ENCODE data around the gene CCDC80.

CCDC80 gene

GRCh38 chr3:112656043-112656442 lies 15.1 kb upstream of the CCDC80 start:
- DNase-seq, result no peak

GRCh38 chr3:112654979-112655378 lies 14.0 kb upstream of the CCDC80 start:
- DNase-seq, result no peak

- DNase-seq, result no peak
Observed at GRCh38 chr3:112654492-112654891, 13.5 kb upstream of the CCDC80 start.

- no peak for DNase-seq
Observed at GRCh38 chr3:112653881-112654300, 12.9 kb upstream of the CCDC80 start.

- no peak for DNase-seq
Observed at GRCh38 chr3:112653209-112653871, 12.4 kb upstream of the CCDC80 start.

- no peak for DNase-seq
Observed at GRCh38 chr3:112651516-112651915, 10.6 kb upstream of the CCDC80 start.

- no peak for DNase-seq
Observed at GRCh38 chr3:112651071-112651470, 10.1 kb upstream of the CCDC80 start.

- no peak for DNase-seq
Observed at GRCh38 chr3:112650482-112650881, 9.5 kb upstream of the CCDC80 start.

- no peak for DNase-seq
Observed at GRCh38 chr3:112649478-112649735, 8.5 kb upstream of the CCDC80 start.

- no peak for DNase-seq
Observed at GRCh38 chr3:112647122-112647521, 6.2 kb upstream of the CCDC80 start.

- no peak for DNase-seq
Observed at GRCh38 chr3:112646623-112647022, 5.7 kb upstream of the CCDC80 start.

GRCh38 chr3:112644453-112644852 lies 3.5 kb upstream of the CCDC80 start:
- DNase-seq, result no peak

GRCh38 chr3:112643621-112644240 lies 2.8 kb upstream of the CCDC80 start:
- no peak for DNase-seq

GRCh38 chr3:112642912-112643506 lies 2.1 kb upstream of the CCDC80 start:
- peak; percentile 92 for DNase-seq

GRCh38 chr3:112640276-112640929 lies 540 bp downstream of the CCDC80 start:
- no peak for DNase-seq

- DNase-seq, result no peak
Observed at GRCh38 chr3:112639455-112640225, 1.3 kb downstream of the CCDC80 start.

- no peak for DNase-seq
Observed at GRCh38 chr3:112638327-112639020, 2.5 kb downstream of the CCDC80 start.

GRCh38 chr3:112637700-112638099 lies 3.2 kb downstream of the CCDC80 start:
- no peak for DNase-seq

- DNase-seq, result peak; percentile 39
Observed at GRCh38 chr3:112635674-112636073, 5.3 kb downstream of the CCDC80 start.

GRCh38 chr3:112634786-112635541 lies 6.0 kb downstream of the CCDC80 start:
- DNase-seq, result no peak

- no peak for DNase-seq
Observed at GRCh38 chr3:112633757-112634156, 7.2 kb downstream of the CCDC80 start.

GRCh38 chr3:112633191-112633590 lies 7.8 kb downstream of the CCDC80 start:
- no peak for DNase-seq
